ENCODE data around the gene MBOAT1.

The MBOAT1 gene

DNA sequence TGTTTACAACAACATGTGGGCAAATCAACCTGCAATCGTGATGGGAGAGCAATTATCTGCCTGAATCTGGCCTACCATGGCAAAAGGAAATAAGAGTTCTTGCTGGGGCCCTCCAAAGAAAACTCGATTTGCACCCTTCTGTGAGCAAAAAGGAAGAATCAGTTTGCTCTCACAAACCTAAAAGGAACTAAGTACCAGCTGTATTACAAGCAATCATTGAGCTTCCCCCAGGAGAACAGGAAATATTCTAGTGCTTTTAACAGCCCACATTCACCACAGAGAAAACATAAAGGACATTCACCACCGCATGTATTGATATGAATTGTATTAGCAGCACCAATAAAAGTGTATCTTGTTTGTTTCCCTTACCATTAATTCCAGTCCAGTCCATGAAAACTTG, 75.0 kb downstream of the MBOAT1 start:
- no peak for DNase-seq (ENCODE audit: low spot score)

DNA sequence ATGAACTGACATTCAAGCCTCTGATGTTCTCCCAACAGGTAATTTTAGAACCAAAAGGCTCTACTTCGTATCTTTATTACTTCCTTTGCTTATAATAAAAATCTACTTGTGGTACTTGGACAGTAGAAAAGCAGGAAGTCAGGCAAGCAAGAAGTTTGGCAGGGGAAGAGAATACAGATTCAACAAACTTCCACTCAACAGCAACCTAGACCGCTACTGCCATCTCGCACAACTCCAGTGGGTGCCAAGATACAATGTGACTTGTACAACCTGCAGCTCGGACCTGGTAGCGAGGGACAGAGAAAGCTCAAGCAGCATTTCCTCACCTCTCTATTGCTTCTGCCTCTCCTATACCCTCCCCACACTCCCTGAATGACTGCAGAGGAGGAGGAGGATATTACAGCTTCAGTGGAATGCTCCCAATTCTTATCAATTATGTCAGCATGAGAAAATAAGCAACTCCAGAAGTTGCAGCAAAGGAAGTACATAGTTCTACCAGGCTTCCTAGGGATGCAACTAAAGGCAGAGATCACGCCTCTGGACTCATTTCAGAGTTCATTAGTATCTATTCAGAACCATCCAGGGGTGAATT, 76.5 kb downstream of the MBOAT1 start:
- no peak for DNase-seq (ENCODE audit: low spot score)

DNA sequence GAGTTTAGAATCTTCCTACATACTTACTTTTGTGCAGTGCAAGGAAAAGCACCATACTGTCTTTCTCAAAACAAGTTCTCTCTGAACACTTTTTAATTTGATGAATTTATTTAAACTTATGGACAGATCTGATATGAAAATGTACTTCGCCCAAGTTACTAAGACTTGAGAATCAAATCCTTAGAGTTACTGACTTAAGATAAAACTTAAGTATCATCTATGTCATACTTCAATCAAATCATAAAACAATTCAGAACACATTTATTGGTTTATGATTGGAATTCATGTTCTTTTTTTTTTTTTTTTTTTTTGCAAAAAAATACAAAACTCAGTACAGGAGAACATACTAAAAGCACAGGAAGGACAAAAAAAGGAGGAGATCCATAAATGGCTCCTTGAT, 77.7 kb downstream of the MBOAT1 start:
- no peak for DNase-seq (ENCODE audit: low spot score)

DNA sequence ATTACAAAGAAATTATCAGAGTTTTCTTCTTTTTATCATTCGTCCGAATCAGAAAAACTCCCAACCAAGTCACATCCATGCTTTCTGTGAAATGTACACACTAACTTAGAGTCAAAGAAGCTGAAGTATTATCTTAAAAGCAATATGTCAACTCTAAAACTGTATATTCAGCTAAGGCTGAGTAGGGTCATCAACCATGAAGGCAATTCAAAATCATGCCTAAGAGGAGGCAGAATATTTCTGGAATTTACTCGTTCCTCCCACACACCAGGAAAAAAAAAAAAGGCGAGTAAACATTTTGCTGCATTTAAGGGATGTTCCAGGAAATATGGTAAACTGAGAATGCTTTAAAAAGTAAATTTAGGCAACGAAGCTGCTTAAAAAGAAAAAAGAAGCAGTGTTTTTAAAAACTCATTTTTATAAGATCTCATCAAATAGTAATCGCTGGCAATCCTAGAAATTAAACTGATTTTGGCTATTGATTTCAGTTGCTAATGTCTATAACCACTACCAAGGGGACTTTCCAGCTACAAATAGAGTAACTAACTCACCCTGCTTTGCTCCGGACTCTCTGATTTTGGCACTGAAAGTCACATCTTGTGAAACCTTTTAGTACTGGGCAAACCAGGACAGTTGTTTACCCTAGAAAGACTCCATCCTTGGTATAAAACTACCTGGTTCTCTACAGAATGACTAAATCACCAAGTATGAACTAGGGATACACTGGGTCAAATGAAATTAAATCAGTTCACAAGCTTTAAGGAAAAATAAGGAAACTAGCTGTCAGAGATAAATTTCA, 82.8 kb downstream of the MBOAT1 start:
- DNase-seq (ENCODE audit: low spot score), result no peak

DNA sequence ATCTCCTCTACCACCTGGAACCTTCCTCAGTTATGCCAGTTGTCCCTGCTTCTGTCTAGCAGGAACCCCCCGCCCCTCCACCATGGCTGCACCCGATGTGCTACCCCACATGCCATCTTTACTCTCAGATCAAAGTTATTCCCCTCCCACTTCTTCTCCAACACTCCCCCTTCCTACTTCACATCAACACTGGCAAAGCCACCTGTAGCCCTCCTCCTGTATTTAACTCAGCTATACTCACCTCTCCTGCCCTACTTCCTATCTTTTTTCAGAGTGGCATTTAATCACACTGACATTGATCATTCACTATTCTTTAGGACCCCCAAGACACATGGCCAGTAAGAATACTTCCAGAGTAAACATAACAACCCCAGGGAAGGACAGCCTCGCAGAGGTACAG, 84.3 kb downstream of the MBOAT1 start:
- no peak for DNase-seq (ENCODE audit: low spot score)

DNA sequence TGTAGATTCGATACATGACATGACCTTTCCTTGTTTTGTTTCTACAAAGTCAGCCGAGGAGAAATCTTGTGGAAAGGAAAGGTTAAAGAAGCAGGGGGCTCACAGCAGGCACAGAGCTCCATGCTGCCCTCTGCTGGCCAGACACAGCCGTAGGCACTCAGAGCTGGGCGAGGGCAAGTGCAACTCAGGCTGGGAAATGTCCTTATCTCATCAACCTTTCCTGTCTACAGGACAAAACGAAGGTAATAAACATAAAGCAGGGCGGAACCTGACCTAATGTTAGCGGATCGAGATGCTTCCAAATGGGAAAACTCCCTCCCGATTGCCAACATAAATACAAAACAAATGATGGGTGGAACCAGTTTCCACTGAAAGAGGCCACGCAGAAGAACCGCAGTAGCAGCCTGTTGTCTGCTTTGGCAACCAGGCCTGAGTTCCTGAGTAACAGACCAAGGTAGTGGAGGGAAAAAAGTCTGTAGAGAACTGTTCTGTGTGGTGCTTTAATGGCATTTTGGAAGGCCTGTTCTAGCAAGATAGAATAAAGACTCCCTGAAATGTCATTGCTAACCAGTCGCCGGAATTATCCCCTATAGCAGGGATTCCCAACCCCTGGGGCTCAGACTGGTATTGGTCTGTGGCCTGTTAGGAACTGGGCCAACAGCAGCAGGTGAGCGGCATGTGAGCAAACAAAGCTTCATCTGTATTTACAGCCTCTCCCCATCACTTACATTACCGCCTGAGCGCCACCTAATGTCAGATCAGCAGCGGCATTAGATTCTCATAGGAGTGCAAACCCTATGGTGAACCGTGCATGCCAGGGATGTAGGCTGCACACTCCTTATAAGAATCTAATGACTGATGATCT, 85.2 kb downstream of the MBOAT1 start:
- peak; percentile 68 for DNase-seq (ENCODE audit: low spot score)

DNA sequence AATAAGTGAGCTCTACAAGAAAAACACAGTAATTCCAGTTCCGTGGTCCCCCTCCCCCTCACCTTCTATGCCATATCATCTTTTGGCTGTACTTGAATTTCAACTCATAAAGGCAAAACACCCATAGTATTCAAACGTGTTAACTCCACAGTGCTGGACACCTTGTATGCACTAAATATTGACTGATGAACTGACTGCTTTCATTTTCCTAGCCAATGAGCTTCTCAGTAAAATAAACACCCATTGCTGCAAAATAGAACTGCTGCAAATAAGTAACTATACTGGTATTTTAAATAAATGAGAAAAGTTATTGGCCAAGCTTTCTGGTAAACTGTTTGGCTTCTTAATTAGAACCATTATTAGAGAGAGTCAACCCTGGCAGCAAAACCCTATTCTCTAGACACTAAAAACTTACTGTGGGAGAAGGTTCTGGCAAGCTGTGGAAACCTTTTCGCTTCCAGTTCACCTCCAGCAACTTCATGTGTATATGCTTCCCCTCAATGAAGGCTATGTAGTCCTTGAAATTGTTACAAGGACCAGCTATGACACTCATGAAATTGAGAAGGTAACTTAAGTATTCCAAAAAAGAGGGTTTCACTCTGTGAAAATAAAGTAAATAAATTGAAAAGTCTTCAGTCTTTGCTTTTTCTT, 86.0 kb downstream of the MBOAT1 start:
- peak; percentile 7 for DNase-seq (ENCODE audit: low spot score)

DNA sequence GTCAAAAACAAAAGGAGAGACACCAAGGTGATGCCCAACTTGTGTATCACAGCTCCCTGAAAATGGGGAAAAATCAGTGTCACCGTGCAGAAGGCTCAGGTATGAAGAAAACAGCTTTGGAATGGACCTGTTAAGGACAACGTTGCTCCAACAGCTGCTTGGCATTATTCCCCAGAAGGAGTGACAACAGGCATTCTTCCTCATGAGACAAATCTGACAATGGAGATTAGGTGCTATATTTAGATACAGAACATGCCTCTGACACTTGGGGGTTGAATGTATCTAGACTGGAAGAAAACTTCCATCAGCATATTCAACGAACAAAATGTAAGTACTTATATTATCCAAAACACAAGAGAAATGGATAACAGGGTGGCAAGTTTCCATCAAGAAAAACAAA, 87.7 kb downstream of the MBOAT1 start:
- DNase-seq (ENCODE audit: low spot score), result no peak

DNA sequence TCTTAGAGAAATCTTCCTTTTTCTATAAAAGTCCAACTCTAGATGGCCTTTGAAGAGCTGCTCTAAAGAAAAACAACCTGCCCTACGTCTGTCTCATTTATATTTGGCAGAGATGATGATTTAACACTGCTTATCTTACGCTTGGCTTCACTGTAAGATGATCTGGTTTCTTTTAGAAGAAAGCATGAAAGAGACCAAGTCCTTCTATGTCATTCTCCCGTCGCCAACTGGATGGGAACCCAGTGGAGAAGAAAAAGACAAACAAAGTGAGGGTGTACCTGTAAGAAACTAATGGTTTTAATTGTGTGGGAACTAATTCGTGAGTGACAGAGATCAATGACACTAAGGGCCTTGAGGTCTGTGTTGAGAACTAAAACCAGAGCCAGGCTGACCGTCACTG, 92.8 kb downstream of the MBOAT1 start:
- DNase-seq (ENCODE audit: low spot score), result no peak

DNA sequence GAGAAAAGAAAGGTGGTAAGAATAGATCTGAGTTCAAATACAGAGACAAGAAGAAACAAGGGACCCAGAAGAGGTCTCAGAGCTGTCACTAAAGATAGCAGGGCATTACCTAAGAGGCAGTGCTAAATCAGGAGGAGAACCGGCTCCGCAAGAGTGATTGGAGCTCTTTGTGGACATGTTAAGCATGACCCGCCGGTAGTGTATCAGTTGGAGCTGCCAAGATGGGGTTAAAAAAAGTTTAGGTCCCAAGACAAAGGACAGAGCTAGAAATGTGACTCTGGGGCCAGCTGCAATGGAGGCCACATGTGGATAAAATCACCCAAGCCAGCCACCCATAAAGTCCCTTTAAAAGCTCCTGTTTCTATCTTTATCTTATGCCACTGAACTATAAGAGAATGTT, 93.4 kb downstream of the MBOAT1 start:
- DNase-seq (ENCODE audit: low spot score), result no peak

DNA sequence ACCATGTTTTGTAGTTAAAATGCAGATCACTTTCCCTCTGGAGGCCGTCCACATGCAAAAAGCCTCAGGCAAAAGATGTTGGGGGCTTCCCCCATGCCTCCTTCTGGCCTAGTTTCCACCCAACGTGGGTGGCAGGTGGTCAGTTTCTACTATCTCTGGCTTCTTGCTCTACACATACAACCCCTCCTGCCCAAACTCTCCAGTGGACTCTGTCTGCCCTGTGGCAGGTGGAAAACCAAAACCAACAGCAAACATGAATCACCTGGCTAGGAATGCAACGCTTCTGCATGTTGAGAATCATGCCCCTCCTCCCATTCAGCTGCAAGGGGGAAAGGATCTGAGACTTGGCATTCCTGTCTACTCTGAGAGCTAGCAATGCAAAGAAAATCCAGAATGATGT, 94.8 kb downstream of the MBOAT1 start:
- no peak for DNase-seq (ENCODE audit: low spot score)

DNA sequence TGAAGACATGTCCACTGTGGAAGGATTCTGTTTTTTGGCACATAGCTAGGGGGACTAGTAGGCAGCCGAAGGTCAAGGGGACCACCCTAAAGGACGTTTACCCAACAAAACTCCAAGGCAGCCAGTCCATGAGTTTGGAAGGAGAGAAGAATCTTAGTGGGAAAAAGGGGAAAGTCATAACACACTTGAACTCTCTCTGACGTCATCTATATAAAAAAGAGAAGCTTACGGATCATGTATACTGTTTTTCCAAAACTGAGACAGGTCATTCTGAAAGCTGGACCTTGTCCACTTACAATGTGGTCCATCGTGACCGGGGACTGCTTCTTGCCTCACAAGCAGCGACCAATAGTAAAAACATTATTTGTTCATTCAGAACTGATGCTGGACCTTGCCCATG, 95.5 kb downstream of the MBOAT1 start:
- no peak for DNase-seq (ENCODE audit: low spot score)

DNA sequence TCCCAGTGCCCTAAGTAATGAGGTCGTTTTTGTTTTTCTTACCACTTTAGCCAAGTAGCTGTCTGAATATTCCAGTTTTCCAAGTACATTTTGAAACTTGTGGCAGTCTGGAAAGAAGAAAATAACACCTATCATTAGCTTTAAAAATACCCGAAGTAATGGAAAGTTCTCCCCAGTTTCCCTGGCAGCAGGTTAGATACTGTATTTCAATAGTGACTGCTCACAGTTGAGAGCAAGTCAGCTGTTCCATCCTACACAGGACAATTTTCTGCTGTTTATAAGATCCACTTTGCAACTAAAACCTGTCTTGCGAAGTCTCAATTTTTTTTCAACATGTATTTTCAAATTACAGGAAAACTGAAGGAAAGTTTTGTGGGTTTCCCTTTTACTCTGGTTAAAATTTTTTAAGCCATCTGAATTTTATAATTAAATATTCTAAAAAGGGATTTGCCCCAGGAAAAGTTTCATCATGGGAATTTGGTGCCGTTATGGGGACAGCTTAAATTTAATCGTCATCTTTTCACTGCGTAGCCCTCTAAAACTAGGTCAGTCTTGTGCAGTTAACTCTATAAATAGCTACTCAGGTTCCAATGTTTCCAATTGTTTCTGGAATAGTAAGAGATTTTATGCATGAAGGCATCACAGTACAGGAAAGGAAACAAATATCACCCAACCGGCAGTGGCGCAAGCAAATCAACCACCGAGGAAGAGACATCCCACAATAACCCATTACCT, 96.9 kb downstream of the MBOAT1 start:
- no peak for DNase-seq (ENCODE audit: low spot score)

DNA sequence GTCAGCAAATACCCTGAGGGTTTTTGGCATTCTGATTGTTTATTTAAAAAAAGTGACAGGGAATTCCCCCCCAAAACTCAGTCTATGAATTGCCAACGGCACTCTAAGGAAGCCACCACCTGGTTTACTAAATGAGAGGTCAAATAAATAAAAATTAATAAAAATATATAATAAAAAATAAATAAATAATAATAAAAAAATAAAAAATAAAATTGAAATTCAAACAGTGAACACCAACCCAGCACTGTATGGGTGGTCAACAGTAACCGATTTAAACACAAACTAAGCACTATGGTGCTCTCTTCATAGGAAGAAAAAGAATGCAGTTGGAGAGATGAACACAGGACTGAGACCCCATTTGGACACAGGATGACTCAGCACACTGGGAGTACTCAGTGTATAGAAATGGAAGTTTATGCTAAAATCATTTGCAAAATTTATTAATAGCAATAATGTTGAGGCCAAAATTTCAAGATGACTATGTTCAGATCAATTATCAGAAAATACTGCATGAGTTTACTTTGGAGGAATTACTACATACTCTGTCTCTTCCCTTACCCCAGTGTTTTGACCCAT, 98.5 kb downstream of the MBOAT1 start:
- DNase-seq (ENCODE audit: low spot score), result no peak

DNA sequence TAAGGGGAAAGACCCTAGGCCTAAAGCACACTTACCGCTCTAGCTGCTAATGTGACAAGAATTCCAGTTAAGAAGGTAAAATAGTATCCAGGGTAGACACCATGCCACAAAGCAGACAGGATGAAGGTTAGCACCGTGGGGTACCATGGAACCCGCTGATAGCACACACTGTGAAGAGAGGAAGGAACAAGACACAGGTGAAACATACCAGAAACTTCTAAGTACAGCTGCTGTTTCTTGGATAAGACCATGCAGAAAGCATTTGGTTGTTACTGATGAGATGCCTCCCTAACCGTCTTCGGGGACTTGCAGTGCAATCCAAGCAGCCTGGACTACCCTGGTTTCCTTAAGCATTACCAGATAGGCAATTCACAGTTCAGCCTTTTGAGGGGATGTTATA, 99.4 kb downstream of the MBOAT1 start:
- DNase-seq (ENCODE audit: low spot score), result no peak

DNA sequence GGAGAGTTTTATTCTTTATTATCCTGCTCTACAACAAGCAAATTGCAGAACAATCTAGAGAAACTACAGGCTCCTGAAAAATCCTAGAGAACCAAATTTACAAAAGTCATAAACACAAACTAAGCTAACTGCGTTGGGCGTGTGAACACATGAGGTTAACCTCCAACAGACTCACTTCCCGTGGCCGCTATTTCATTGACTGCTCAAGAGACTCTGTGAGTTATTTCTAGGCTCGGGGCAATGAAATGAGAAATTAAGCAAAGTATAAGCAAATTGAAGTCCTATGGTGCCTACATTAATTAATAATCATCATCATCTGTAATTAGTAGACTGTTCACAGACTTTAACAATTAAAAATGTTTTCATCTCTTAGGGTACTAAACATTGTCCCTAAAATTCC, 100.0 kb downstream of the MBOAT1 start:
- DNase-seq (ENCODE audit: low spot score), result no peak

DNA sequence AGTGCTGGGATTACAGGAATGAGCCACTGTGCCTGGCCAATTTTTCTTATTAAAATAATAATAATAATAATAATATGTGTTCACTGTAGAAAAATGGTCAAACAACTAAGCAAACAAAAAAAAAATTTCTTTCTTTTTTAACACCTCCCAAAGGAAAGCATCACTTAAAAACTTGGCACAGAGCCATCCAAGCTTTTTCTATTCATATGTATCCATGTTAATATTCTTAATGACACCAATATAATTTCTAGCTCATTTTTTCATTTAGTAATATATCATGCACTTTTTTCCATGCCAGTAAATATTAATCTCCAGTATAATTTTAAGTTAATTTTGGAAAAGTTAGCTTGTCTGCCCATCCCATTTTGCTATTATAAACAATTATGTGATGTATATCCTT, 101.8 kb downstream of the MBOAT1 start:
- DNase-seq (ENCODE audit: low spot score), result no peak

DNA sequence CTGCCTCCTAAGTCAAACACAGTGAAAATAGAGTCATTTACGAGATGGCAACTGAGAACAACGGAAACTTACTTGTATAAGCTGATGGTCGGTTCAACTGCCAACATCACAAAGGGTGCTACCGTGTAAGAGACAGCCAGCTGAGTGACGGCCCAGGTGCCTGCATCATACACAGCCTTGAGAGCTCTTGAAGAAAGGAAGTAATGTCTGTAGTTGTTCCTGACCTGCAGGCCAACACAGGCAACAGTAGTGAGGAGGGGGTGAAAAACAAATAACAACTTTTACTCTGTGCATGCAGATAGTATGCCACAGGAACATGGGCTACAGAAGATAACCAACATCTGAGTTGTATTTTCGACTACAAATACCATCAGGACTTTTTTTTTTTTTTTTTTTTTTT, 102.7 kb downstream of the MBOAT1 start:
- no peak for DNase-seq (ENCODE audit: low spot score)

DNA sequence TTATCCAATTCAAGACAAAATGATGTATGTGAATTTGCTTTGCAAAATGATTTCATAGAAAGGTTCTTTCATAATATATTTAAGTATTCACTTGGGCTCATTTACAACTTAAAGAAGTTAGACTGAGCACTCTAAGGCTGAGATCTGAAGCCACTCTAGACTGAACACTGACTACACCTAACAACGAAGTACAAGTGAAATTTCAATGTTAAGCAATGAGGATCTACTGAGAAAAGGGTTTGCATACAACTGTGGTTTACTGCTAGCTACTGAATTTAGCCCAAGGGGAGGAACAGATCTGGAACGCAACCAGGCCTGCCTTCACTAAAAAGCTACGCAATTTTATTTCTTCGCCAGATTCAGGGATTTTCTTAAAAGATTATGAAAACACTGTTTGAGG, 106.4 kb downstream of the MBOAT1 start:
- DNase-seq (ENCODE audit: low spot score), result no peak

DNA sequence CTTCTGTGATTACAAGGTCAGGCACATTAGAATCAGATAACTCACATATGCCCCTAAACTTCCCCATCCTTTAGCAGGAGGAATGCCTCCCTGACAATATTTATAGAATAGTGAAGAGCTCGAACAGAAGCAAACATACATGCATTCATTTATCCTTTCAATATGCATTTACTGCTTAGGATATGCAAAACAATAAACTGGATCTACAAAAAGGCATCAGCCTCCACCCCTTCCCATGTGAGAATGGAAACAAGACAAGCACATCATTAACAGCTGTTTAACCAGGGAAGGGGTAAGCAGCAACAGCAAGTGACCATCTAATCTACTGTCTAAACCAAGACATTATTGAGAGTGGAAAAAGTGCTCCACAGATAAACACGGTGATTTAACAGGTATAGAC, 107.6 kb downstream of the MBOAT1 start:
- no peak for DNase-seq (ENCODE audit: low spot score)

DNA sequence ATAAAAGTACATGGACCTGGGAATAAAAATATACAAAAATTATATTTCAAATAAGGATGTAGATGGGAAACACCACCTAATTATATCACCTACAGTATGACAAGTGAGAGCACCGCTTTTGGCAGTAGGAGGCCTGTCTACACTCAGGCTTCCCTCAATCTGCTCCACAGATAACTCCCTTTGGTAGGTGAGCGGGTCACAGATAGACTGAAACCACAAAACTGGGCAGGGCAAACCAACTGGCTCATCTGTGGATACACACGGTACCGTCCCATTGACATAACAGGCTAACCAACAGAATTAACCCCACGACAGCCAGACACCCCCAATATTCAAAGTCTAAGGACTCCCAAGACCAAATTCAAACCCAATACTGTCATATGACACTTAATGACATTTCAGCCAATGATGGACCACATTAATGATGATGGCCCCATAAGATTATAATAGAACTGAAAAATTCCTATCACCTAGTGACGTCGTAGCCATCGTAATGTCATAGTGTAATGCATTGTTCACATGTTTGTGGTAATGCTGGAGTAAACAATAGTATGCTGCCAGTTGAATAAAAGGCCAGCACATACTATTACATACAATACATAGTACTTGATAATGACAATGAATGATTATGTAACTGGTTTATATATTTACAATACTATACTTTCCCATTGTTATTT, 109.7 kb downstream of the MBOAT1 start:
- no peak for DNase-seq (ENCODE audit: low spot score)
